HuH-7 (cell line): ENCODE data around the gene OGFR.
A peak's percentile ranks its signal among the peaks of the same experiment; 100 is the strongest.

ENCODE experiments used
- DNase-seq: peaks from one replicate; pipeline ENCODE4 v3.0.0; 2011; ENCODE audit warnings: low spot score

OGFR gene

DNA sequence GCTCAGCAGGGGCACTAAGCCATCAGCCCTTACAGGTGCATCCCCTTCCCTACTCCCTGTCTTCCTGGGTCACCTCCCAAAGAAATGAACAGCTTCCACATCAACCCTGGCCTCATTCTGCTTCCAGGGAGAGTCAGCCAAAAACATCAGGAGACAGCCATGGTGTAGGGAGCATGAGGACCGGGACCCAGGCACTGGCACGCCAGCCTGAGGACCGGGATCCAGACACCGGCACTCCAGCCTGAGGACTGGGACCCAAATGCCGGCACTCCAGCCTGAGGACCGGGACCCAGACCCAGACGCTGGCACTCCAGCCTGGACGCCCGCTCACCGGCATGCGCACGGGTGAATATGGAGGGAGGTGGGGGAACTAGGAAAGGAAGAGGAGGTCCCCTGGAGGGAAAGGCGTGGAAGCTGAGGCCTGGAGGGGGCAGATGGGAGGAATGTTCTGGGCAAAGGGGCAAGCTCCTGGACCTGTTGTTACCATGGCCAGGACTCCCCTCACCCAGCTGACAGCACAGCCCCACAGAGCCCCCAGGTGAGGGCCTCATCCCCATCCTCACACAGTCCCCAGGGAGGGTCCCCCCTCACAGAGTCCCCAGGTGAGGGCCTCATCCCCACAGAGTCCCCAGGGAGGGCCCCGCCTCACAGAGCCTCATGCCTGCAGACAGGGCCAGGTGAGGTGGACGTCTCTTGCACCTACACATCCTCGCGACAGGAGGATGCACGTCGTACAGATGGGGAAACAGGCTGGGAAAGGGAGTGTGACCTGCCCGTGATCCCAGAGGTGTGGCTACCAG lies 34.3 kb upstream of the OGFR start:
- no peak for DNase-seq

DNA sequence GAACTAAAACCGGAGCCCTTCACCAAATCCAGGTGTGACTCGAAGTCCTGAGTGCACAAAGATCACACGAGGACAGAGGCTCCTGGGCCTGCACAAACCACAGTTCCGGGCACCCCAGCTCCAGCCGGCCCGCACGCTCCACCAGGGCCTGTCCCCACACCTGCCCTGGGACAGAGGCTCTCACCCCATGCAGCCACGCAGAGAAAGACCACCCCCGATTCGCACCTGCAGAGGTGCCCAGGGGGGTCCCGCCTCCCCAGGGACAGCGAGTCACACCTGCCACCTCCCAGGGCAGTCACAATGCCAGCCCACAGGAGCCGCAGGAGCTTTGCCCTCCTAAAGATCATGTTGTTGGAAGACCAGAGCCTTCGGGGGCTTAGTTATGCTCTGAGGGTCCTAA lies 33.7 kb upstream of the OGFR start:
- no peak for DNase-seq

DNA sequence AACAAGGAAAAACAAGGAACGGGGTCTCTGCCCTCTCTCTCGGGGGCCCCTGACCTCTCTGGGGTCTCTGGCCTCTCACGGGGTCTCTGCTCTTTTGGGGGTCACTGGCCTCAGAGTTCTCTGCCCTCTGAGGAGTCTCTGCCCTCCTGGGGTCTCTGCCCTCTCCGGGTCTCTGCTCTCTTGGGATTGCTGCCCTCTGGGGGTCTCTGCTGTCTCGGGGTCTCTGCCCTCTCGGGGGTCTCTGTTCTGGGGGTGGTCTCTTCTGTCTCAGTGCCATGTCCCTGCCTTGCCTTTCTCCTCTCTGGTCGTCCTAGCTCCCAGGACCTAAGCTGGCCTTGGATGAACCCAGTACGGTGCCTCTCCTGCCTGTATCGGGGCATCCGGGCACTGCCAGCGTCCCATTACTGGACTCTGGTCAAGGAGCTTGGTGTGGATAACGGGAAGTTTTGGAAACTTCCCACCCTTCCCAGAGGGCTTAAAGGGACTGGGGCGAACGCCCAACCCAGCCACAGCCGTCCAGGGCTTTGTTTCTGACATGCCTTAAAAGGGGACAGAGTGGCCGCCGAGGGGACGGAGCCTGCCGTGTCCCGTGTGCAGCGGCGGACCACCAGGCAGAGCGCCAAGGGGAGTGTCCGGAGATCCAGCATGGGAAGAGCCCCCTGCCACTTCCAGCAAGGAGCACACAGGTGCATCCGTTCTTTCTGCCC lies 33.1 kb upstream of the OGFR start:
- DNase-seq = no peak

DNA sequence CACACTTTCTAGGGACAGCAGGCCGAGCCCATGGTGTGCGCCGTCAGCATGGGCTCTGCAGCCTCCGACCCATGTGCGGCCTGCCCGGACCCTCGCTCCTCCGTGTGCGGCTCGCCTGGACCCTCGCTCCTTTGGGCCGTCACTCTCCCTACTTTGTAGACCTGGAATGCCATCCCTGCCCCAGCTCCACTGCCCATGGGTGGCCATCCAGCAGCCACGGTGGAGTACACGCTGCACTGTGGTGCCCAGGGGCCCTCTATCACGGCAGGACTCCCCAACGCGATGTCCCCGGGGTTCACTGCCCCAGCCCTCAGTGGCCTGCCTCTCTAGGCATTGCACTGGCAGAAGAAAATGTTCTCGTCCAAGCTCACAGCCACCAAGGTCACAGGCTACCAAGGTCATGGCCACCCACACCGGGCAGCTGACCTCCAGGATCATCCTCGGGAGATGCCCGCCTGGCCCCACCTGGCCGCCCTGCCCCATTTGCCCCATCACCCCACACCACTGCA lies 32.5 kb upstream of the OGFR start:
- DNase-seq = no peak

DNA sequence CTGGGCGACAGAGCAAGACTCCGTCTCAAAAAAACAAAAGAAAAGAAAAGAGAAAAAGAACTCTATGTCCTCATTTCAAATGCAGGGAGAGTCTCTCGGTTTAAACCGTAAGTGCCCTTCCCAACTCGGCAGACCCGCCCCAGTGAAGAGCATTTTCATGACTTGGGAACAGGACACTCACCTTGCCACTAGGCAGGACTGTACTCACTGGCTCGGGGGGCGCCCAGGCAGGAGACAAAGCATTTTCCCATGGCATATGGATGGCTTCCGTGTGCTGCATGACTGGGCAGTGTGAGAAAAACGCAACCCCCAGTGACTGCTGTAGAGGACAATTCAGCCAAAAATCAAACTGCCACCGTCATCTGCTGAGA lies 32.0 kb upstream of the OGFR start:
- DNase-seq = no peak

DNA sequence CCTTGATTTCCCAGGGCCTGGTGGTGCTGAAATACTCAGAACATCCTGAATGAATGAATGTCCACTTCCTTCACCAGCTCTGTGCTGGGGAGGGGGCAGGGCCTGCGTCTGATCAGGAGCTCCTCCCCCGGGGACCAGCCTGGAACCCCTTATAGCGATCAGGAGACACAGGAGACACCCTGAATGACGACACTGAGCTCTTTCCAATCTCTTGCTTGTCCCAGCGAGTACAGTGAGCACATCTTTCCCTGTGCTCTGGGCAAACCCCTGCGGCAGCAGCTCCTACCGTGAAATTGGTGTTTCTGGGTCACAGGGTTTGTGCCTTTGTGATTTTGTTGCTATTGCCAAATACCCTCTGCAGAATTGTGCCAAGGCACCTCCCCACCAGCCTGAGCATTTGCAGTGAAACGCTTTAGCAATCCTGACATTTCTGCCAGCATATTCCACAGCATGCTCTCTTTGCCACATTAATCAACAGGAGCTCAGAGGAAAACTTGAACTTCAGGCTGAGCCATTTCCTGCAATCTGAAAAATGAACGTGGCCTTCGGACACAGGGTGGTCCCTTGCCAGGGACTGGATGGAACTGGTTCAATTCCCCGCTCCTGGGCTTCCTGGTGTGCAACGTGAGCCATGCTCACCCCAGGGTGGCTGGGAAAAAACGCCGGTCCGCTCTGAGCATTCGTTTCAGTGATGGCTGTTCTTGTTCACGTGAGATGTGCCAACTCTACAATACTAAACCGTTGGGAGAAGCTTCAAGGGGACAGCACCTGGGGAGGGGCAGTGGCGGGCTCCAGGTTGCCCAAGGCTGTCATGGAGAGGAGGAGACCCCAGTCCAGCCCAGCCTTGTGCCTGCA lies 31.4 kb upstream of the OGFR start:
- no peak for DNase-seq

DNA sequence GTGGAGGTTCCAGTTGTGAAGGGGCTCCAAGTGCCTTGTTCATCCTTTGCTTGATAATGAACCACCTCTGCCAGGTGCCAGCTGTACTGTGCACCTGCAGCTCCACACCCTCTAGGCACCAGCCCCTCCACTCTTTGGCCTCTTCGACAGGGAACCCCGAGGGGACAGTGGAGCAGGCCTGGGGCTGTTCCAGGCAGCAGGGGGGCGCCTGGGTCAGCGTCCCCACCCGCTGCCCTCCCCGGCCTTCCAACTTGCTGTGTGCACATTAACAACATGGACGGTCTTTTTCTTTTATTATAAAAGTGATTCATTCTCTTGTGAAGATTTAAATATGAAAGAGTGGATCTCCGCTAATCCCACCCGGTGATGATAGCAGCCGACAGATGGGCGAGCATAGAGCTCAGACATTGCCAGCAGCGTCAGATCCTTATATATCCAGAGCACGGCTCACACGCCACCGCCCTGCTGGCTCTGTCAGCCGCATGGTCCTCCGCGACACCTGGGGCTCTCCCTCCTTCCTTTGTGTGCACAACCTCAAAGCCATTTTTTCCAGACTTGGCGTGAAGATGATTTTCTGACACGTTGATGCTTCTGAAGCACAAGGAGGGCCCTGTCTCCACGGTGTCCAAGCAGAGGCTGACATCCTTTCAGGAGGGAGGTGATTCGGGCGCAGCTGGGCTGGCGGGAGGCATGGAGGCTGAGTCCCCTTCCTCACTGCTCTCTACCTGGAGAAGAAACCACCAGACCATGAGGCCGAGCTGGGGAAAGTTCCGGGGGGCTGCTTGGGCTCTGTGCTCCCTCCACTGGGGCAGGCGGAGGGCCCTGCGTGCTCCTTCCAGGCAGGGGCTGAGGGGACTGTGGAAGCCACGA lies 30.6 kb upstream of the OGFR start:
- no peak for DNase-seq

DNA sequence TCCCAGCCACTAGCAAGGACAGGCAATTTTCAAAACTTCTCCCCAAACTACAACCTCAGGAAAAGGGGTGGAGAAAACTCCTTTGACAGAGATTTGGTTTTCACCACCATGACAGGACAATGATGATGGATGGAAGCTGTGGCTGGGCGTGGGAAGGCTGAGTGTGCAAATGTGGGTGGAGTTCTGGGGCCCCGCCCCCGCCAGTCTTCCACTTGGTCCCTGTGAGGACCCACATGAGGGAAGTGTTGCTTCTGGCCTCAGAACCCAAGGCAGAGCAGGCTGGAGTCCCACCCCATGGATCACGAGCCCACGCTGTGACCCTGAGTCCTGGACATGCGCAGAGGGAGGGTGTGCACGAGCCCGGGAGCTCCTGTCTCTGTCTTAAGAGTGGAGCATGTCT lies 29.9 kb upstream of the OGFR start:
- no peak for DNase-seq

DNA sequence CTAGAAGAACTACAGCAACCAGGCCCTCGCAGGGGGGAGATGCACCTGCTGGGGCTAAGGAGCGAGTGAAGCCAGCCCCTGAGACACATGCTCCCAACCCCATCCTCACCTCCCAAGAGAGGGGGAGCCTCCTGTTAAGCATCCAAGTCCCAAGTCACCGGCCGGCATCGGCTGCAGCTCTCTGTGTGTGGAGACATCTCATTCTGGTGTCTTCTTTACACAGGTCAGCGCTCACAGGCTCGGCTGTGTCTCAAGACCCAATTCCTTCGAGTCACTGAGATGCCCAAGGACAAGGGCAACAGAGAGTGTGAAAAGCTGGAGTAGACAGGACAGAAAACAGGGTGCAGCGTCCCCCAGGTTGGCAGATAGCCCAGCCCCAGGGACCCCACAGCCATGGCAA lies 29.4 kb upstream of the OGFR start:
- DNase-seq = no peak

DNA sequence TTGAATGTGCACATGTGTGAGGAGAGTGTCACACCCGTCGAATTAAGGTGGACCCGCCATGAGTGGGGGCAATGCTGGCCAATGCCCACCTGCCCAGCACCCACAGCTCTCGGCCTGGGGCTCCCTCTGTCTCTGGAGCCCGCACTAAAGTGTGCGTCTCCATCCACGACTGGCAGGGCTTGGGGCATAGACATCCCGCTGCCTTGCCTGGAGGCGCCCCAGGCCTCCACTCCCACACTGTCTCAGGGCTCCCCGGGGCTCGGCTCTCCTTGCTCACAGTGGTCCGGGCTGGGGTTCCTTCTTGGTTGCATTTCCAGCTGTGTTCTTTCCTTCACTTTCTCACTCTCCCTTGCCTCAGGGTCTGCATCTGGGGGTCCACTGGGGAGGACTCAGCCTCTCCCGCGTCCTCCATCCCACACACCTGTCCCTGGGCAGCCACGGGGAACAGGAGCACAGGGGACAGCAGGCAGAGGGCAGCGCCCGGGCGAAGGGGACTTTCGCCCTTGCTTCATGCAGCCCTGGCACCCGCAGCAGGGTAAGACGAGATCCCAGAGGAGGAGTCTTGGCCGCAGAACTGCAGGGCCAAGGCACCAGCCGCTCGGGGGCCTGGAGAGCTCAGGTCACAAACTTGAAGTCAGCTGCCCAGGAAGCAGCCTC lies 28.5 kb upstream of the OGFR start:
- DNase-seq = no peak

DNA sequence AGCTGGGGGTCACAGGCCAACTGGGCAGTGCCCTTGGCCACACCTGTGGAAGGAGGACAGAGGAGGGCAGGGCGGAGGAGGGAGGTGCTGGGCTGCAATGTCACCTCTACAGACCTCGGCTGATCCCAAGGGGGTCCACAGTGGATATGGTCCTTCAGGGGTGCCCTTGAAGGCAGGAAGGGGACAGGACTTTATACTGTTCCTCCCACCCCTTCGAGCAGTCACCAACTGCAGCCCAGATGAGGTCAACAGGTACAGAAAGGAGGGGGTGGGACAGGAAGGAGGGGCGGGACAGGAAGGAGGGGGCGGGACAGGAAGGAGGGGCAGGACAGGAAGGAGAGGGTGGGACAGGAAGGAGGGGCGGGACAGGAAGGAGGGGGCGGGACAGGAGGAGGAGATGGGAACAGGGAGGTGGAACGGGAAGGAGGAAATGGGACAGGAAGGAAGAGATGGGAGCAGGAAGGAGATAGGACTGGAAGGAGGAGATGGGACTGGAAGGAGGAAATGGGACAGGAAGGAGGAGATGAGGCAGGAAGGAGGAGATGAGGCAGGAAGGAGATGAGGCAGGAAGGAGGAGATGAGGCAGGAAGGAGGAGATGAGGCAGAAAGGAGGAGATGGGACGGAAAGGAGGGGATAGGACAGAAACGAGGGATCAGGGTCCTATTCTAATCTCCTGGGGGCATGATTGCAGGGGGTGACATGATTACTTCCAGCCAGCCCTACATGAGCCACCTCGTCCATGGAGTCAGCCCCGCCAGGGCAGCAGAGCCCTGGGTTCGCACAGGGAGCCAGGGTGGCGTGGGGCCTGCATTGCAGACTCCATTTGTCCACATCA lies 27.7 kb upstream of the OGFR start:
- DNase-seq = no peak

DNA sequence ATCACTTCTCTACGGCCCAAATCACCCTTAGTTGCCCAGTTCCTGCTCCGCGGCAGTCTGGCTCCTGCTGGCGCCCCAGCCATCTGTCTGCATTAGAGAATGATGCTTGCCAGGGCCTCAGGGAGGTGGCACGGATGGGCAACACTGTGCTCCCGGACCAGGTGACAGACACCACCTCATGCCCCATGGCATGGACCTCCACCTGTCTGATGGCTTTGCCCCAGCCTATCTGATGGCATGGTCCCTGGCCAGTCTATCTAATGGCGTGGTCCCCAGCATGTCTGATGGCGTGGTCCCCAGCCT lies 27.2 kb upstream of the OGFR start:
- no peak for DNase-seq

DNA sequence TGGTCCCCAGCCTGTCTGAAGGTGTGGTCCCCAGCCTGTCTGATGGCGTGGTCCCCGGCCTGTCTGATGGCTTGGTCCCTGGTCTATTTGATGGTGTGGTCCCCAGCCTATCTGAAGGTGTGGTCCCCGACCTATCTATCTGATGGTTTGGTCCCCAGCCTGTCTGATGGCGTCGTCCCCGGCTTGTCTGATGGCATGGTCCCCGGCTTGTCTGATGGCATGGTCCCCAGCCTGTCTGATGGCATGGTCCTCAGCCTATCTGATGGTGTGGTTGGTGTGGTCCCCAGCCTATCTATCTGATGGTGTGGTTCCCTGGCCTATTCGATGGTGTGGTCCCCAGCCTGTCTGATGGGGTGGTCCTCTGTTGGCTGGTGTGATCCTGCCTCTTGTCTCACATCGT lies 26.6 kb upstream of the OGFR start:
- DNase-seq = no peak

DNA sequence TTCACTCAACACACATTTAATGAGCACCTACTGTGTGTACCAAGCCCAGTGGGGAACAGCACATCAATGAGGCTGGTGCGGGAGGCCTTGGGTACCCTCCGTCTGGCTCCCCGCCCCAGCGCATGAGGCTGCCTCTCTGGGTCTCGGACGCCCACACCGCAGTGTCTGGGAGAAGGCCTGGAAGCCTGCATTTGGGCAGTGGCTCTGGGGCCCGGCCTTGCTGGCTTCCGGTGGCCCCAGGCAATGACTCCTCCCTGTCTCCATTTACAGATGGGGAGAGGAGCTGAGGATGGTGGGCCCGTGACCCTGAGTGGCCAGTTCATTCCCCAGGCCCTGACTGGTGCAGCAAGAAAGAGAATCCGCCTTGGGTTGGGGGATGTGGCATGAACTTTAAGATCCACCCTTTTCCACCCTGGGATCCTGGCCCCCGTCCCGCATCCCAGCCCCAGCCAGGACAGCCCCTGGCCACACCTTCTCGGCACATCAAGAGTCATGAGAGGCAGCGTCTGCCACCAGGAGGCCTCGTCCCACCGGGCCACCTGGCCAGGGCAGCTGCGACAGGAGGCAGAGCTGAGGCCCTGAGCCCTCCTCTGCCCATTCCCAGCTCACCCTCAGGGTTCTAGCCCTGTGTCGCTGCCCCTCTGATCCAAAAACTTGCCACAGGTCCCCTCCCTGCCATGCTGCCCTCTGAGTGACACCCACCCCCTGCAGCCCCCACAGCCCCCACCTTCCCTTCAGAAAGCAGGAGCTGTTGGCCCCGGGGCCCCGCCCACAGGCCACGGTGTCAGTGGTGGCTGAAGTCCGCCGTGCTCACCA lies 25.8 kb upstream of the OGFR start:
- DNase-seq = no peak

DNA sequence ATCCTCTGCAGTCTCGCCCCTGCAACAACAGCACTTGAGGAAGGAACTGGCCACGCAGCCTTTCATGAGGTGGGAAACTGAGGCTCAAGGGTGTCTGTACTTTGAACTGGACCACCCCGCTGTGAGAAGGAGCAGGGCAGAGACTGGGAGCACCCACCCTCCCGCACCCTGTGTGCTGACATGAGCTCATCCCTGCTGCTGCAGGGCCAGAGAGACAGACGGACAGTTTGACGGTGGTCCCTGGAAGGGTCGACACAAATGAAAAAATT lies 25.3 kb upstream of the OGFR start:
- no peak for DNase-seq

DNA sequence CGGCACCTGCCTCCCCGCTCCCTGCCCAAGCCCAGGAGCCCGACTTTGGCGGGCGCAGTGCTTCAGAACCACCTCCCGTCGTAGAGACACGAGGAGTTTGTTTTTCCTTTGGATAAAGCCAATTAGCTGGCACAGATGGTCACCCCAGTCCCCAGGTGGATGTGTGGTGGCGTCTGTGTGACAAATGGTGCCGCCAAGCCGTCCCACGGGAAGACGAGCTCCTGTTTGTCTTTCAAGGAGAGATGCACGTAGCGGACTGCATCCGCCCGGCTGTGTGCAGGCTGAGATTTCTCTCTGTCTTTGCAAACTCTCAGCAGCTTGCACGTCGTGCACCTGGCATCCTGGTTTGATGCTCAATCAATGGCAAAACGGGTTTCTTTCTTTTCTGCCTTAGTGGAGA lies 24.4 kb upstream of the OGFR start:
- no peak for DNase-seq

DNA sequence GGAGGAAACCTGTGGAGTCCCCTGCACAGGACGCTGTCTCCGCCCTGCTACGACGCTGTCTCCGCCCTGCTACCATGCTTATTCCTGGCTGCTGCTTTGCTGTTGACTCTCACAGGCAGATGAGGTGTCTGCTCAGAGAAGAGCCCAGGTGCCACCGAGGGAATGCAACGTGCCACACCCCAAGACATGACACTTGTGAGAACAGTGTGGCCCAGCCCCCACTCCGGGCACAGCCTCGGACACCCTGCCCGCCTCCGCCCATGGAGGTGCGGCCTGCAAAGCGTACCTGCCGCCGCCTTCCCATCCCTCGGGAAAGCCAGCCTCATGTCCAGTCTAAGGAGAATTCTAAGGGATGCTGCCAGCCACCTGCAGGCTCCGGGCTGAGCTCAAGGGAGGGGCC lies 23.9 kb upstream of the OGFR start:
- no peak for DNase-seq

DNA sequence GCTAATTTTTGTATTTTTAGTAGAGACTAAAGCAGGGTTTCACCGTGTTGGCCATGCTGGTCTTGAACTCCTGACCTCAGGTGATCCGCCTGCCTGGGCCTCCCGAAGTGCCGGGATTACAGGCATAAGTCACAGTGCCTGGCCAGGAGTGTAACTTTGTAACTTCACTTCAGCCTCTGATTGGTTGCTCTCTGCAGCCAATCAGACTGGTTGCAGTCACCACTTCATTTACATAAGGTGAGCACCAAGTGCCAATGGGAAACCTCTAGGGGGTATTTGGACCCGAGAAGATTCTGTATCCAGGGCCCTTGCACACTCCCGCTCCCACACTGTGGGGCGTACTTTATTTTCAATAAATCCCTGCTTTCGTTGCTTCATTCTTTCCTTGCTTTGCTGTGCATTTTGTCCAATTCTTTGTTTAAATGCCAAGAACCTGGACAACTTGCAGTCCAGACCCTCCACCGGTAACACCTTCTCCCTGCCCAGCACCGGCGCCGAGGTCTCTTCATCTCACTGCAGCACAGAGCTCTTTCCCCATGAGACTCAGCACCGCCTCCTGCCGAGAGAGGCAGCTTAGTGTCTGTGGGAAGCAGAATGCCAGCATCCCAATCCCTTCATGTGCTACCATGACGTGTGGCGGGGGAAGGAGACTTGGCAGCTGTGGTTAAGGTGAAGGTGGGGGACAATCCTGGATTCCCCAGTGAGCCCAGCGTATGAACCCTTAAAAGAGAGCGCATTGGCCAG lies 22.3 kb upstream of the OGFR start:
- DNase-seq = peak; percentile 59

DNA sequence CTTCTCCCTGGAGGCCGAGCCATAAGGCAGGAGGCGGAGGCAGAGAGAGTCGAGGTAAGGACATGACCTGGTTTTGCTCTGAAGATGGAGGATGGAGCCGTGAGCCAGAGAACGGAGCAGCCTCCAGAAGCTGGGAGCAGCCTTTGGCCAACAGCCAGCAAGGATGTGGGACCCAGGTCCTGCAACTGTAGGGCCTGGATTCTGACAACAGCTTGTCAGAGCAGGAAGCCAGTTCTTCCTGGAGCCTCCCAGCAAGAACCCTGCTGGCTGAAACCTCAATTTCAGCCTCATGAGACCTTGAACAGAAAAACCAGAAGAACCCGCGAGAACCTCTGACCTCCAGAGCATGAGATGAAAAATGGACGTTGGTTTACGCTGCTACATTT lies 21.7 kb upstream of the OGFR start:
- DNase-seq = no peak
